ENCODE measurements around the gene FAM114A1.
"Not testable (repeated sequence)": the region's sequence is repeated elsewhere in the genome, so short reads cannot be mapped to it uniquely, and the experiment has no call there.

FAM114A1 gene

GRCh38 chr4:38904090-38904666, 36.6 kb downstream of the FAM114A1 start:
- no peak for DNase-seq (ENCODE audit: low spot score)

- DNase-seq (ENCODE audit: low spot score): no peak
Observed at GRCh38 chr4:38904682-38905081, 37.1 kb downstream of the FAM114A1 start.

- DNase-seq (ENCODE audit: low spot score): no peak
Observed at GRCh38 chr4:38905652-38906385, 38.2 kb downstream of the FAM114A1 start.

- DNase-seq (ENCODE audit: low spot score): no peak
Observed at GRCh38 chr4:38907696-38908270, 40.2 kb downstream of the FAM114A1 start.

- DNase-seq (ENCODE audit: low spot score): no peak
Observed at GRCh38 chr4:38909015-38909414, 41.4 kb downstream of the FAM114A1 start.

- no peak for DNase-seq (ENCODE audit: low spot score)
Observed at GRCh38 chr4:38911257-38911656, 43.7 kb downstream of the FAM114A1 start.

GRCh38 chr4:38914854-38915253, 47.2 kb downstream of the FAM114A1 start:
- no peak for DNase-seq (ENCODE audit: low spot score)

- DNase-seq (ENCODE audit: low spot score): not testable (repeated sequence)
Observed at GRCh38 chr4:38916267-38916666, 48.7 kb downstream of the FAM114A1 start.

- DNase-seq (ENCODE audit: low spot score): no peak
Observed at GRCh38 chr4:38917481-38918025, 49.9 kb downstream of the FAM114A1 start.

GRCh38 chr4:38919494-38919893, 51.9 kb downstream of the FAM114A1 start:
- no peak for DNase-seq (ENCODE audit: low spot score)

- DNase-seq (ENCODE audit: low spot score): no peak
Observed at GRCh38 chr4:38920186-38920585, 52.6 kb downstream of the FAM114A1 start.

- no peak for DNase-seq (ENCODE audit: low spot score)
Observed at GRCh38 chr4:38920677-38921076, 53.1 kb downstream of the FAM114A1 start.

- no peak for DNase-seq (ENCODE audit: low spot score)
Observed at GRCh38 chr4:38921151-38921550, 53.5 kb downstream of the FAM114A1 start.

GRCh38 chr4:38923746-38924145, 56.1 kb downstream of the FAM114A1 start:
- no peak for DNase-seq (ENCODE audit: low spot score)

GRCh38 chr4:38924353-38924752, 56.7 kb downstream of the FAM114A1 start:
- no peak for DNase-seq (ENCODE audit: low spot score)

GRCh38 chr4:38925492-38926413, 58.1 kb downstream of the FAM114A1 start:
- DNase-seq (ENCODE audit: low spot score): no peak

- DNase-seq (ENCODE audit: low spot score): no peak
Observed at GRCh38 chr4:38926896-38927295, 59.3 kb downstream of the FAM114A1 start.

GRCh38 chr4:38928568-38928967, 61.0 kb downstream of the FAM114A1 start:
- DNase-seq (ENCODE audit: low spot score): no peak

GRCh38 chr4:38928974-38929373, 61.4 kb downstream of the FAM114A1 start:
- DNase-seq (ENCODE audit: low spot score): no peak

GRCh38 chr4:38930204-38930603, 62.6 kb downstream of the FAM114A1 start:
- DNase-seq (ENCODE audit: low spot score): no peak

GRCh38 chr4:38930707-38931106, 63.1 kb downstream of the FAM114A1 start:
- no peak for DNase-seq (ENCODE audit: low spot score)

- DNase-seq (ENCODE audit: low spot score): no peak
Observed at GRCh38 chr4:38931125-38931524, 63.5 kb downstream of the FAM114A1 start.
